GM12878 (cell line): Measurements from ENCODE around the gene MED31.

Experiments
- CREB1 ChIP-seq: IDR thresholded peaks from 2 replicates; pipeline ENCODE4 v1.6.1; 2012; ENCODE audit warnings: low read depth, mild to moderate bottlenecking, inconsistent platforms
- CTCF ChIP-seq, 3 experiments: IDR thresholded peaks in 2 of 3; conservative IDR thresholded peaks in 1 of 3; 2 replicates each; pipeline ENCODE4 v1.5.1; 2011; ENCODE audit warnings: low read depth in 3 of 3, low read length in 3 of 3, mild to moderate bottlenecking in 3 of 3, control low read depth in 2 of 3, moderate library complexity in 2 of 3, inconsistent platforms in 1 of 3, mixed read lengths in 1 of 3; ENCODE audit not compliant: control insufficient read depth in 2 of 3, insufficient read depth in 1 of 3; ENCODE audit errors: extremely low read depth in 1 of 3
- E2F4 ChIP-seq: IDR thresholded peaks from 2 replicates; pipeline ENCODE4 v1.6.1; 2012; ENCODE audit warnings: low read depth, low read length, improper control_type of control experiment
- ESRRA ChIP-seq: IDR thresholded peaks from 2 replicates; pipeline ENCODE4 v1.6.1; 2012; ENCODE audit warnings: mild to moderate bottlenecking, low read length, improper control_type of control experiment
- EZH2 ChIP-seq: IDR thresholded peaks from 2 replicates; pipeline ENCODE4 v1.6.1; 2012; ENCODE audit warnings: low read depth, mild to moderate bottlenecking, control low read depth, inconsistent platforms, low read length, borderline replicate concordance; ENCODE audit not compliant: control insufficient read depth
- FOXK2 ChIP-seq: fragments of 450-650 bp; IDR thresholded peaks from 2 replicates; pipeline ENCODE4 v1.6.1; 2017; ENCODE audit warnings: mild to moderate bottlenecking, moderate library complexity
- MEF2A ChIP-seq: IDR thresholded peaks from 2 replicates; pipeline ENCODE4 v1.6.1; 2011; ENCODE audit warnings: low read depth, mild to moderate bottlenecking, low read length, moderate library complexity; ENCODE audit not compliant: insufficient read depth
- NFIC ChIP-seq: IDR thresholded peaks from 2 replicates; pipeline ENCODE4 v1.6.1; 2012; ENCODE audit warnings: low read depth, mild to moderate bottlenecking, inconsistent platforms, low read length, moderate library complexity
- POLR2A ChIP-seq: IDR thresholded peaks from 2 replicates; pipeline ENCODE4 v1.6.1; 2011; ENCODE audit warnings: low read depth, mild to moderate bottlenecking, low read length
- RFX5 ChIP-seq: IDR thresholded peaks from 2 replicates; pipeline ENCODE4 v1.6.1; 2011; ENCODE audit warnings: low read depth, low read length, improper control_type of control experiment
- TF ChIP-seq, protein P1 (sequence below): IDR thresholded peaks from 2 replicates; pipeline ENCODE4 v1.6.1; 2011; ENCODE audit warnings: low read depth, mild to moderate bottlenecking, low read length, moderate library complexity, borderline replicate concordance; ENCODE audit errors: extremely low read depth

DNA sequence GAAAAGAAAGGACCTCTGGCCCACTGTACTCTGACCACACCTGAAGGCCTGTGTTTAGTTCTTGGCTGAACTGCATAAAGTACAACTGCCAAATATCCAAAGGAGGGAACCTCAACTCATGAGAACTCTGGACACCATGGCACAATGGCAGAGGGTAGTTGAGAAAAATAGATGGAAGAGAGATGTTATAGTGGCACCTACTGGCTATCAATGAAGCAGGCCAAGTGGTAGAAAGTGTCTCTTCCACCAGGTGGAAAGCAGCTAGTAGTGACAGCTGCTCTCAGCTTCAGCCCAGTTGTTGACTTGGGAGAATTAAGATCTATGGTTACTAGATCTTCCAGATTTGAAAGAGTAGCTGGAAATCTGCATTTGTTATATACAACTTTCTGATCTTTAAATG lies 3.2 kb downstream of the MED31 start:
- TF ChIP-seq CTCF (IDR thresholded peaks at IDR 0.05 in 2 of 3, conservative IDR thresholded peaks at IDR 0.05 in 1 of 3; ENCODE audit: control insufficient read depth in 2 of 3, extremely low read depth in 1 of 3, insufficient read depth in 1 of 3, low read depth in 3 of 3, low read length in 3 of 3) = peak; percentile 38 to 58 (median 52); a peak in 4 of 6 replicates
- TF ChIP-seq NFIC = no peak
- TF ChIP-seq FOXK2 = no peak
- no peak for TF ChIP-seq RFX5
- TF ChIP-seq EZH2 = no peak
- TF ChIP-seq POLR2A = no peak
- no peak for TF ChIP-seq CREB1
- TF ChIP-seq, protein P1, sequence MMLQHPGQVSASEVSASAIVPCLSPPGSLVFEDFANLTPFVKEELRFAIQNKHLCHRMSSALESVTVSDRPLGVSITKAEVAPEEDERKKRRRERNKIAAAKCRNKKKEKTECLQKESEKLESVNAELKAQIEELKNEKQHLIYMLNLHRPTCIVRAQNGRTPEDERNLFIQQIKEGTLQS = no peak
- no peak for TF ChIP-seq ESRRA
- TF ChIP-seq E2F4 = no peak
- TF ChIP-seq MEF2A = no peak
